GM23338 (cell line): ENCODE results near the gene RECQL5. TPM values are rescaled to one million over a fixed set of nuclear protein-coding genes. Genes with fewer than 3 reads are reported as not detected.

Experiments used
- ATAC-seq: fragments of 200-7000 bp; cut with Tn5 transposase; 3 replicates; pipeline ENCODE4 v1.9.1; 2020
- DNase-seq: peaks from one replicate; pipeline ENCODE4 v3.0.0-alpha.2; 2015; ENCODE audit warnings: low spot score
- H2AFZ ChIP-seq: fragments of 200-600 bp; sonication (generic); 2 replicates; pipeline ENCODE4 v1.8.0; 2016; ENCODE audit warnings: antibody characterized with exemption, mild to moderate bottlenecking, moderate library complexity
- H3F3A ChIP-seq: fragments of 200-600 bp; sonication (generic); replicated peaks from 2 replicates; pipeline ENCODE4 v1.8.0; 2017; ENCODE audit warnings: antibody characterized with exemption, mixed run types, low read depth
- H3K27ac ChIP-seq: fragments of 200-600 bp; sonication (generic); 2 replicates; pipeline ENCODE4 v1.6.1; 2016; ENCODE audit warnings: low read depth
- H3K27me3 ChIP-seq: fragments of 200-600 bp; sonication (generic); 2 replicates; pipeline ENCODE4 v1.8.0; 2016; ENCODE audit warnings: mild to moderate bottlenecking, mixed run types, moderate library complexity; ENCODE audit not compliant: insufficient read depth
- H3K36me3 ChIP-seq: fragments of 200-600 bp; sonication (generic); 2 replicates; pipeline ENCODE4 v1.8.0; 2016; ENCODE audit warnings: mild to moderate bottlenecking; ENCODE audit not compliant: insufficient read depth
- H3K4me1 ChIP-seq: fragments of 200-600 bp; sonication (generic); 2 replicates; pipeline ENCODE4 v1.8.0; 2016; ENCODE audit warnings: mild to moderate bottlenecking, moderate library complexity; ENCODE audit not compliant: insufficient read depth
- H3K4me2 ChIP-seq: fragments of 200-600 bp; sonication (generic); 2 replicates; pipeline ENCODE4 v1.7.1; 2017; ENCODE audit warnings: mixed run types
- H3K4me3 ChIP-seq: fragments of 200-600 bp; sonication (generic); 2 replicates; pipeline ENCODE4 v1.6.1; 2016; ENCODE audit warnings: mixed run types
- H3K79me2 ChIP-seq: fragments of 200-600 bp; sonication (generic); replicated peaks from 2 replicates; pipeline ENCODE4 v1.8.0; 2017; ENCODE audit warnings: mild to moderate bottlenecking; ENCODE audit not compliant: insufficient read depth
- H3K9me2 ChIP-seq: fragments of 200-600 bp; sonication (generic); 2 replicates; pipeline ENCODE4 v1.8.0; 2017; ENCODE audit not compliant: insufficient read depth
- H4K20me1 ChIP-seq: fragments of 200-600 bp; sonication (generic); replicated peaks from 2 replicates; pipeline ENCODE4 v1.8.0; 2017; ENCODE audit warnings: mild to moderate bottlenecking; ENCODE audit not compliant: insufficient read depth
- H3K27ac Mint-ChIP-seq: 2 replicates; pipeline ENCODE4 v1.8.0; 2020; ENCODE audit warnings: inconsistent platforms, mild to moderate bottlenecking, moderate library complexity, mixed read lengths
- H3K27me3 Mint-ChIP-seq: 3 replicates; pipeline ENCODE4 v1.8.0; 2022; ENCODE audit warnings: low read depth, mild to moderate bottlenecking, moderate library complexity, mixed read lengths, inconsistent platforms; ENCODE audit not compliant: insufficient read depth, poor library complexity
- H3K36me3 Mint-ChIP-seq: 3 replicates; pipeline ENCODE4 v1.8.0; 2021; ENCODE audit warnings: low read depth, mild to moderate bottlenecking, inconsistent platforms, moderate library complexity, mixed read lengths
- H3K4me1 Mint-ChIP-seq: 3 replicates; pipeline ENCODE4 v1.8.0; 2020; ENCODE audit warnings: mild to moderate bottlenecking, inconsistent platforms, mixed read lengths
- H3K4me3 Mint-ChIP-seq: 3 replicates; pipeline ENCODE4 v1.8.0; 2021; ENCODE audit warnings: moderate library complexity, mild to moderate bottlenecking, inconsistent platforms, mixed read lengths
- H3K9me3 Mint-ChIP-seq: 3 replicates; pipeline ENCODE4 v1.8.0; 2020; ENCODE audit warnings: moderate library complexity, mild to moderate bottlenecking, inconsistent platforms, mixed read lengths
- CREB1 ChIP-seq: fragments of 250-450 bp; sonication (Bioruptor Pico); IDR thresholded peaks from 2 replicates; pipeline ENCODE4 v1.5.0; 2020; ENCODE audit warnings: low read depth, mild to moderate bottlenecking, moderate library complexity
- EZH2 ChIP-seq: fragments of 200-600 bp; sonication (generic); IDR thresholded peaks from one replicate; pipeline ENCODE4 v1.8.0; 2017; ENCODE audit warnings: antibody characterized with exemption, mild to moderate bottlenecking, low read depth; ENCODE audit not compliant: unreplicated experiment
- EZH2phosphoT487 ChIP-seq: fragments of 200-600 bp; sonication (generic); IDR thresholded peaks from one replicate; pipeline ENCODE4 v1.8.1; 2018; ENCODE audit warnings: antibody characterized with exemption; ENCODE audit not compliant: unreplicated experiment
- JUNB ChIP-seq: IDR thresholded peaks from one replicate; pipeline ENCODE4 v1.6.1; 2016; ENCODE audit warnings: antibody characterized with exemption; ENCODE audit not compliant: unreplicated experiment
- NANOG ChIP-seq: IDR thresholded peaks from 2 replicates; pipeline ENCODE4 v1.6.1; 2016; ENCODE audit warnings: antibody characterized with exemption, borderline replicate concordance
- POLR2AphosphoS5 ChIP-seq: IDR thresholded peaks from 2 replicates; pipeline ENCODE4 v1.6.1; 2016; ENCODE audit warnings: antibody characterized with exemption, low read depth
- STAT1 ChIP-seq: IDR thresholded peaks from one replicate; pipeline ENCODE4 v1.6.1; 2016; ENCODE audit warnings: antibody characterized with exemption; ENCODE audit not compliant: unreplicated experiment
- ZNF331 ChIP-seq: fragments of 250-450 bp; sonication (Bioruptor Pico); IDR thresholded peaks from 2 replicates; pipeline ENCODE4 v1.5.0; 2020; ENCODE audit warnings: low read depth, mild to moderate bottlenecking, moderate library complexity
- polyA plus RNA-seq: library from polyadenylated mRNA; unstranded; fragments of >200 nt; fragmentation: Nextera tagmentation; extraction: Ambion mirVana; gene quantifications from 2 replicates; pipeline ENCODE4 v1.2.1, GENCODE V29; 2016
- total RNA-seq: library from RNA; depleted of rRNA; stranded (reverse); fragments of >200 nt; shearing (Covaris generic); gene quantifications from 2 replicates; pipeline ENCODE4 v1.2.3, GENCODE V29; 2014
- TF ChIP-seq, protein P1 (sequence below), 2 experiments: fragments of 200-600 bp in 1 of 2; sonication (generic) in 1 of 2; conservative IDR thresholded peaks; 2 replicates each; pipeline versions ENCODE4 v1.5.1 to v1.6.1; 2016 to 2017; ENCODE audit warnings: antibody characterized with exemption in 2 of 2, low read depth in 2 of 2, mild to moderate bottlenecking in 2 of 2, moderate library complexity in 1 of 2
- TF ChIP-seq, protein P2 (sequence below): IDR thresholded peaks from 2 replicates; pipeline ENCODE4 v1.6.1; 2016; ENCODE audit warnings: antibody characterized with exemption
- TF ChIP-seq, protein P3 (sequence below): IDR thresholded peaks from one replicate; pipeline ENCODE4 v1.6.1; 2018; ENCODE audit warnings: antibody characterized with exemption; ENCODE audit not compliant: unreplicated experiment
- TF ChIP-seq, protein P4 (sequence below): fragments of 250-450 bp; sonication (Bioruptor Pico); IDR thresholded peaks from 2 replicates; pipeline ENCODE4 v1.5.0; 2020; ENCODE audit warnings: mild to moderate bottlenecking, moderate library complexity

Gene RECQL5
- total and polyA plus RNA-seq, 2 experiments from 2014 or later, result 20.0 to 23.3 TPM

DNA sequence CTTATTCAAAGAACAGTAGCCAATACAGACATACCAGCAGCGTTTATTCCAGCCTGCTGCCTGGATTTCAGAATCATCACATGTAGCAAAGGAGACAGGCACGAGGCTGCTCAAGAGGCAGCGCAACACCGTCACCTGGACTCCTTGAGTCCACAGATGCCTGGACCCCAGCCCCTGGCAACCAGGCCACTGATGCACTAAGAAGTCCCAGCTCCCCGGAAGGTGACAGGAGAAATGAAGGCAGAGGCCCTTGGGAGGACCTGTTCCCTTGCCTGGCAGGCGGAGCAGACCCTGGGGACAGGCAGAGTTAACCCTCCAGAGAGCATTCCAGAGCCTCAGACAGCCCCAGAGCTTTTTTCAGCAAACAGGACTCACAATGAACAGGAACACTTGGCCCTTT is 17.3 kb downstream of the RECQL5 start:
- DNase-seq (no peak), ATAC-seq (no peak)
- Mint-ChIP-seq H3K27me3 (no peaks in the 10 kb centered on the region), H3K27ac (no peak overlapping the region), H3K9me3 (no peaks in the 10 kb centered on the region), H3K4me3 (no peak overlapping the region), H3K4me1 (no peaks in the 10 kb centered on the region; the same call in 2 of the 3 replicates), H3K36me3 (peaks cover 34% of the 10 kb centered on the region)
- Histone ChIP-seq H3K4me2 (no peak overlapping the region), H3K9me2 (no peaks in the 10 kb centered on the region), H3F3A (0 out of 2 replicates have a peak, but pooled peaks cover 3% of the 10 kb centered on the region), H2AFZ (no peak overlapping the region), H3K79me2 (no peaks in the 10 kb centered on the region), H3K27ac (no peak overlapping the region), H3K27me3 (no peaks in the 10 kb centered on the region), H3K4me1 (no peaks in the 10 kb centered on the region; the same call in 1 of the 2 replicates), H3K4me3 (no peak overlapping the region), H4K20me1 (no peaks in the 10 kb centered on the region), H3K36me3 (no peaks in the 10 kb centered on the region; the same call in 1 of the 2 replicates)
- TF ChIP-seq NANOG (no peak), EZH2phosphoT487 (no peak), EZH2 (no peak), CREB1 (CRISPR knock-in tag) (no peak), STAT1 (no peak), ZNF331 (CRISPR knock-in tag) (no peak), JUNB (no peak), POLR2AphosphoS5 (no peak)
- TF ChIP-seq, protein P1, sequence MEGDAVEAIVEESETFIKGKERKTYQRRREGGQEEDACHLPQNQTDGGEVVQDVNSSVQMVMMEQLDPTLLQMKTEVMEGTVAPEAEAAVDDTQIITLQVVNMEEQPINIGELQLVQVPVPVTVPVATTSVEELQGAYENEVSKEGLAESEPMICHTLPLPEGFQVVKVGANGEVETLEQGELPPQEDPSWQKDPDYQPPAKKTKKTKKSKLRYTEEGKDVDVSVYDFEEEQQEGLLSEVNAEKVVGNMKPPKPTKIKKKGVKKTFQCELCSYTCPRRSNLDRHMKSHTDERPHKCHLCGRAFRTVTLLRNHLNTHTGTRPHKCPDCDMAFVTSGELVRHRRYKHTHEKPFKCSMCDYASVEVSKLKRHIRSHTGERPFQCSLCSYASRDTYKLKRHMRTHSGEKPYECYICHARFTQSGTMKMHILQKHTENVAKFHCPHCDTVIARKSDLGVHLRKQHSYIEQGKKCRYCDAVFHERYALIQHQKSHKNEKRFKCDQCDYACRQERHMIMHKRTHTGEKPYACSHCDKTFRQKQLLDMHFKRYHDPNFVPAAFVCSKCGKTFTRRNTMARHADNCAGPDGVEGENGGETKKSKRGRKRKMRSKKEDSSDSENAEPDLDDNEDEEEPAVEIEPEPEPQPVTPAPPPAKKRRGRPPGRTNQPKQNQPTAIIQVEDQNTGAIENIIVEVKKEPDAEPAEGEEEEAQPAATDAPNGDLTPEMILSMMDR (conservative IDR thresholded peaks at IDR 0.05; ENCODE audit: low read depth in 2 of 2), result no peak
- TF ChIP-seq, protein P2, sequence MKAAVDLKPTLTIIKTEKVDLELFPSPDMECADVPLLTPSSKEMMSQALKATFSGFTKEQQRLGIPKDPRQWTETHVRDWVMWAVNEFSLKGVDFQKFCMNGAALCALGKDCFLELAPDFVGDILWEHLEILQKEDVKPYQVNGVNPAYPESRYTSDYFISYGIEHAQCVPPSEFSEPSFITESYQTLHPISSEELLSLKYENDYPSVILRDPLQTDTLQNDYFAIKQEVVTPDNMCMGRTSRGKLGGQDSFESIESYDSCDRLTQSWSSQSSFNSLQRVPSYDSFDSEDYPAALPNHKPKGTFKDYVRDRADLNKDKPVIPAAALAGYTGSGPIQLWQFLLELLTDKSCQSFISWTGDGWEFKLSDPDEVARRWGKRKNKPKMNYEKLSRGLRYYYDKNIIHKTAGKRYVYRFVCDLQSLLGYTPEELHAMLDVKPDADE, result no peak
- TF ChIP-seq, protein P3, sequence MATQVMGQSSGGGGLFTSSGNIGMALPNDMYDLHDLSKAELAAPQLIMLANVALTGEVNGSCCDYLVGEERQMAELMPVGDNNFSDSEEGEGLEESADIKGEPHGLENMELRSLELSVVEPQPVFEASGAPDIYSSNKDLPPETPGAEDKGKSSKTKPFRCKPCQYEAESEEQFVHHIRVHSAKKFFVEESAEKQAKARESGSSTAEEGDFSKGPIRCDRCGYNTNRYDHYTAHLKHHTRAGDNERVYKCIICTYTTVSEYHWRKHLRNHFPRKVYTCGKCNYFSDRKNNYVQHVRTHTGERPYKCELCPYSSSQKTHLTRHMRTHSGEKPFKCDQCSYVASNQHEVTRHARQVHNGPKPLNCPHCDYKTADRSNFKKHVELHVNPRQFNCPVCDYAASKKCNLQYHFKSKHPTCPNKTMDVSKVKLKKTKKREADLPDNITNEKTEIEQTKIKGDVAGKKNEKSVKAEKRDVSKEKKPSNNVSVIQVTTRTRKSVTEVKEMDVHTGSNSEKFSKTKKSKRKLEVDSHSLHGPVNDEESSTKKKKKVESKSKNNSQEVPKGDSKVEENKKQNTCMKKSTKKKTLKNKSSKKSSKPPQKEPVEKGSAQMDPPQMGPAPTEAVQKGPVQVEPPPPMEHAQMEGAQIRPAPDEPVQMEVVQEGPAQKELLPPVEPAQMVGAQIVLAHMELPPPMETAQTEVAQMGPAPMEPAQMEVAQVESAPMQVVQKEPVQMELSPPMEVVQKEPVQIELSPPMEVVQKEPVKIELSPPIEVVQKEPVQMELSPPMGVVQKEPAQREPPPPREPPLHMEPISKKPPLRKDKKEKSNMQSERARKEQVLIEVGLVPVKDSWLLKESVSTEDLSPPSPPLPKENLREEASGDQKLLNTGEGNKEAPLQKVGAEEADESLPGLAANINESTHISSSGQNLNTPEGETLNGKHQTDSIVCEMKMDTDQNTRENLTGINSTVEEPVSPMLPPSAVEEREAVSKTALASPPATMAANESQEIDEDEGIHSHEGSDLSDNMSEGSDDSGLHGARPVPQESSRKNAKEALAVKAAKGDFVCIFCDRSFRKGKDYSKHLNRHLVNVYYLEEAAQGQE, result no peak
- TF ChIP-seq, protein P4, sequence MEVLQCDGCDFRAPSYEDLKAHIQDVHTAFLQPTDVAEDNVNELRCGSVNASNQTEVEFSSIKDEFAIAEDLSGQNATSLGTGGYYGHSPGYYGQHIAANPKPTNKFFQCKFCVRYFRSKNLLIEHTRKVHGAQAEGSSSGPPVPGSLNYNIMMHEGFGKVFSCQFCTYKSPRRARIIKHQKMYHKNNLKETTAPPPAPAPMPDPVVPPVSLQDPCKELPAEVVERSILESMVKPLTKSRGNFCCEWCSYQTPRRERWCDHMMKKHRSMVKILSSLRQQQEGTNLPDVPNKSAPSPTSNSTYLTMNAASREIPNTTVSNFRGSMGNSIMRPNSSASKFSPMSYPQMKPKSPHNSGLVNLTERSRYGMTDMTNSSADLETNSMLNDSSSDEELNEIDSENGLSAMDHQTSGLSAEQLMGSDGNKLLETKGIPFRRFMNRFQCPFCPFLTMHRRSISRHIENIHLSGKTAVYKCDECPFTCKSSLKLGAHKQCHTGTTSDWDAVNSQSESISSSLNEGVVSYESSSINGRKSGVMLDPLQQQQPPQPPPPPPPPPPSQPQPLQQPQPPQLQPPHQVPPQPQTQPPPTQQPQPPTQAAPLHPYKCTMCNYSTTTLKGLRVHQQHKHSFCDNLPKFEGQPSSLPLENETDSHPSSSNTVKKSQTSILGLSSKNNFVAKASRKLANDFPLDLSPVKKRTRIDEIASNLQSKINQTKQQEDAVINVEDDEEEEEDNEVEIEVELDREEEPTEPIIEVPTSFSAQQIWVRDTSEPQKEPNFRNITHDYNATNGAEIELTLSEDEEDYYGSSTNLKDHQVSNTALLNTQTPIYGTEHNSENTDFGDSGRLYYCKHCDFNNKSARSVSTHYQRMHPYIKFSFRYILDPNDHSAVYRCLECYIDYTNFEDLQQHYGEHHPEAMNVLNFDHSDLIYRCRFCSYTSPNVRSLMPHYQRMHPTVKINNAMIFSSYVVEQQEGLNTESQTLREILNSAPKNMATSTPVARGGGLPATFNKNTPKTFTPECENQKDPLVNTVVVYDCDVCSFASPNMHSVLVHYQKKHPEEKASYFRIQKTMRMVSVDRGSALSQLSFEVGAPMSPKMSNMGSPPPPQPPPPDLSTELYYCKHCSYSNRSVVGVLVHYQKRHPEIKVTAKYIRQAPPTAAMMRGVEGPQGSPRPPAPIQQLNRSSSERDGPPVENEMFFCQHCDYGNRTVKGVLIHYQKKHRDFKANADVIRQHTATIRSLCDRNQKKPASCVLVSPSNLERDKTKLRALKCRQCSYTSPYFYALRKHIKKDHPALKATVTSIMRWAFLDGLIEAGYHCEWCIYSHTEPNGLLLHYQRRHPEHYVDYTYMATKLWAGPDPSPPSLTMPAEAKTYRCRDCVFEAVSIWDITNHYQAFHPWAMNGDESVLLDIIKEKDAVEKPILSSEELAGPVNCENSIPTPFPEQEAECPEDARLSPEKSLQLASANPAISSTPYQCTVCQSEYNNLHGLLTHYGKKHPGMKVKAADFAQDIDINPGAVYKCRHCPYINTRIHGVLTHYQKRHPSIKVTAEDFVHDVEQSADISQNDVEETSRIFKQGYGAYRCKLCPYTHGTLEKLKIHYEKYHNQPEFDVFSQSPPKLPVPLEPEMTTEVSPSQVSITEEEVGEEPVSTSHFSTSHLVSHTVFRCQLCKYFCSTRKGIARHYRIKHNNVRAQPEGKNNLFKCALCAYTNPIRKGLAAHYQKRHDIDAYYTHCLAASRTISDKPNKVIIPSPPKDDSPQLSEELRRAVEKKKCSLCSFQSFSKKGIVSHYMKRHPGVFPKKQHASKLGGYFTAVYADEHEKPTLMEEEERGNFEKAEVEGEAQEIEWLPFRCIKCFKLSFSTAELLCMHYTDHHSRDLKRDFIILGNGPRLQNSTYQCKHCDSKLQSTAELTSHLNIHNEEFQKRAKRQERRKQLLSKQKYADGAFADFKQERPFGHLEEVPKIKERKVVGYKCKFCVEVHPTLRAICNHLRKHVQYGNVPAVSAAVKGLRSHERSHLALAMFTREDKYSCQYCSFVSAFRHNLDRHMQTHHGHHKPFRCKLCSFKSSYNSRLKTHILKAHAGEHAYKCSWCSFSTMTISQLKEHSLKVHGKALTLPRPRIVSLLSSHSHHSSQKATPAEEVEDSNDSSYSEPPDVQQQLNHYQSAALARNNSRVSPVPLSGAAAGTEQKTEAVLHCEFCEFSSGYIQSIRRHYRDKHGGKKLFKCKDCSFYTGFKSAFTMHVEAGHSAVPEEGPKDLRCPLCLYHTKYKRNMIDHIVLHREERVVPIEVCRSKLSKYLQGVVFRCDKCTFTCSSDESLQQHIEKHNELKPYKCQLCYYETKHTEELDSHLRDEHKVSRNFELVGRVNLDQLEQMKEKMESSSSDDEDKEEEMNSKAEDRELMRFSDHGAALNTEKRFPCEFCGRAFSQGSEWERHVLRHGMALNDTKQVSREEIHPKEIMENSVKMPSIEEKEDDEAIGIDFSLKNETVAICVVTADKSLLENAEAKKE (CRISPR knock-in tag), result no peak
